ENCODE measurements around the gene NNMT.
A peak's percentile ranks its signal among the peaks of the same experiment; 100 is the strongest.
"Not testable (repeated sequence)": the region's sequence is repeated elsewhere in the genome, so short reads cannot be mapped to it uniquely, and the experiment has no call there.

NNMT gene

GRCh38 chr11:114314096-114314495, 17.9 kb downstream of the NNMT start:
- DNase-seq = no peak

DNA sequence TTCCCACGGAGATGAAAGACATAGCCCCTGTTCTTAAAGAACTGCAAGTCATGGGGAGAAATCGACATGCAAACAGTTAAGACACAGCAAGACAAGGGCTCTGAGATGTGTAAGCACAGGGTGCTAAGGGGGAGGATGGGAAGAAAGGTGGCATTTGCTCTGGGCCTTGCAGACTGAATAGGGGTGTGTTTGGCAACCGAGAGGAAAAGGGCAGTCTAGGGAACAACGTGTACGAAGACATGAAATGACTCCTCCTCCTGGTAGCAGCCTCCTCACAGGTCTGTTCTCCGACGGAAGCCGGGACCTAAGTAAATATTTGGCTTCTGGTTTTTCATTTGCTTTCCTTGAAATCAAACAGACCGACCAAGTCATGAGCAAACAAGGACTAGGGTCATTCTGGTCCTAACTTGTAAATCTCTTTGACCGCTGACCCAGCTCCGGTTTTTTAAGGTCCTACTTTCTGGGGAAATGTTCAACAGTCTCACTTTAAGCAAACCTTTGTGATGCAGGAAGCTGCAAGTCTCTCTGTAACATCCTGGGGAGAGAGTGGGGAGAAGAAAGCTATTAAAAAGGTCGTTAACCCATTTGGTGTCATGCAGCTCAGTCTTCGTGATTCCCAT, 19.7 kb downstream of the NNMT start:
- no peak for DNase-seq

DNA sequence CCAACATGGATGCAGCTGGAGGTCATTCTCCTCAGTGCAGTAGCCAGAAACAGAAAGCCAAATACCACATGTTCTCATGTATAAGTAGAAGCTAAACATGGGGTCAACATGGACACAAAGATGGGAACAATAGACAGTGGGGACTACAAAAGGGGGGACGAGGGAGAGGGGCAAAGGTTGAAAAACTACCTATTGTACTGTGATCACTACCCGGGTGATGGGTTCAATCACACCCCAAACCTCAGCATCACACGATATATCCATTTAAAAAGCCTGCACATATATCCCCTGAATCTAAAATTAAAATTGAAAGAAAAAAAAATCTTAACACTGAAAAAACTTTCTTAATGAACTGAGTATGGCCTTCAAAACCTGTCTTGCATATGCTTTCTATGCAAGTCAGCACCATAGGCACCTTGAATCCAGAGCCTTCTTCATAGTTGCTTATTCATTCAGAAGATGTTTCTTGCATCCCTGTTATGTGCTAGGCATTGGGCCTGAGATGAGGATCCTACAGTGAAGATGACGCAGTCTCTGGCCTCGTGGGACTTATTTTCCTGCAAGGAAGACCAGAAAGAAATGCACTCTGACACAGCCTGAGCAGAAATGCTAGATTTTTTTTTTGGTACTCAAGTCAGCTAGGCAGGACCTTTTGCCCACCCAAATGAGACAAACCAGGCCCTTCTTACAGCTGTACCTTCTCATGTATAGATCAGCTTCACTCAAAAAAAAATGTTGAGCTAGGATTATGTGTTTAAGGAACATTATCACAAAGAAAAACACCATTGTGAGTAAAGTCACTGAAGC, 21.0 kb downstream of the NNMT start:
- DNase-seq = no peak

- DNase-seq = no peak
These were observed 21.6 kb downstream of the NNMT start for GRCh38 chr11:114317787-114318137.

DNA sequence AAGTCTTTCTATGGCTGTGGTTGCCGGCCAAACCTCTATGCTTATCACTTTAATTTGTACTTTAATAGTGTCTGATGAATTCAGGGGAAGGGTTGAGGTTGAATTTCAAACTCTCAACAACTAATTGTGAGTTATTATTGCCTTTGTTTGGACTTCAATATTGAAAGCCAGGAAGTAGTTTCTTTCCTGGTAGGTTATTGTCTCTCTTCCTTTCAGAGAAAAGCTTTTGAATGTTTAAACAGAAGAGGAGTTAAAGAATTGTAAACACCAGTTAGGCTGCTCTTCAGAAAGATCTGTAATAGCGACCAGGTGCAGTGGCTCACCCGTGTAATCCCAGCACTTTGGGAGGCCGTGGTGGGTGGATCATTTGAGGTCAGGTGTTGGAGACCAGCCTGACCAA, 22.2 kb downstream of the NNMT start:
- DNase-seq = no peak

- DNase-seq = no peak
These were observed 23.6 kb downstream of the NNMT start for GRCh38 chr11:114319716-114320328.

DNA sequence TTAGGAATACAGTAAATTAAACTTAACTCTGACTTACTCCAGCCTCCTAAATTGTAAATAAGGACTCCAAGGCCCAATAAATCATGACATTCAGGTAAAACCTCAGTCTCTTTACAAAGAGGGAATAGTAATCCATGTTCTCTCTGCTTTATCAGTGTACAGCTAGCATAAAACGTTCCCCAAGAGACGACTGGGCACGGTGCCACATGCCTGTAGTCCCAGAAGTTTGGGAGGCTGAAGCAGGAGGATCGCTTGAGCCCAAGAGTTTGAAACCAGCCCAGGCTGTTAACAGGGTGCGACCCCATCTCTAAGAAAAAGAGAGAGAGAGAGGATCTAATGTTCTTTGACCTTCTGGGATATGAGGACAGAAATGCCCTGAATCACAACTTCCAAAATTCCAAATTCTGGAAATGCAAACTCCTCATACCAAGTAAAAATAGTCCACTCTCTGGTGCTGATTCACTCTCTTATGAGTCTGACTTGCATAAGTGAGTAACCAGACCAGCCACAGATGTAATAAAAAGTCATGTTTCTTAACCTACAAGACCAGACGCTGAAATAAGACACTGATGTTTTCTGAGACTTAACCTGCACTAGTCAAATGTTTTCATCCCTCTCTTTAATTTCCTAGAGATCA, 25.5 kb downstream of the NNMT start:
- DNase-seq = no peak

GRCh38 chr11:114322934-114323333, 26.7 kb downstream of the NNMT start:
- DNase-seq = no peak

- no peak for DNase-seq
These were observed 30.0 kb downstream of the NNMT start for GRCh38 chr11:114326151-114326550.

GRCh38 chr11:114326776-114327175, 30.6 kb downstream of the NNMT start:
- no peak for DNase-seq

DNA sequence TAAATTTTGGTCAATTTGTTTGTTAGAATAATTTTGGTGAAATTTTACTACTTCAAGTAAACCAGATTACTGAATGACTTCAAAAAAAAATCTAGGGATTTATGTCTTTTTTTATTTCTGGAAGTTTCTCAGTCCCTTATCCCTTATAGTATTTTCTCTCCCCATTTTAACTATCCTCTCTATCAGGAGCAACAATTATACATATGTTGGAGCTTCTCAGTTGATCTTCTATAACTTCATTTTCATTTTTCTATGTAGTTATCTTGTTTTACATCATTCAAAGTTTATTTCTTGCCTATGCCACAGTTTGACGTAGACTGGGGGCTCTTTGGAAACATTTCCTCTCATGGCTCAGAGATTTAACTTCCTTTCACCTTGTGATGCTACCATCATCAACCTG, 34.2 kb downstream of the NNMT start:
- no peak for DNase-seq

DNA sequence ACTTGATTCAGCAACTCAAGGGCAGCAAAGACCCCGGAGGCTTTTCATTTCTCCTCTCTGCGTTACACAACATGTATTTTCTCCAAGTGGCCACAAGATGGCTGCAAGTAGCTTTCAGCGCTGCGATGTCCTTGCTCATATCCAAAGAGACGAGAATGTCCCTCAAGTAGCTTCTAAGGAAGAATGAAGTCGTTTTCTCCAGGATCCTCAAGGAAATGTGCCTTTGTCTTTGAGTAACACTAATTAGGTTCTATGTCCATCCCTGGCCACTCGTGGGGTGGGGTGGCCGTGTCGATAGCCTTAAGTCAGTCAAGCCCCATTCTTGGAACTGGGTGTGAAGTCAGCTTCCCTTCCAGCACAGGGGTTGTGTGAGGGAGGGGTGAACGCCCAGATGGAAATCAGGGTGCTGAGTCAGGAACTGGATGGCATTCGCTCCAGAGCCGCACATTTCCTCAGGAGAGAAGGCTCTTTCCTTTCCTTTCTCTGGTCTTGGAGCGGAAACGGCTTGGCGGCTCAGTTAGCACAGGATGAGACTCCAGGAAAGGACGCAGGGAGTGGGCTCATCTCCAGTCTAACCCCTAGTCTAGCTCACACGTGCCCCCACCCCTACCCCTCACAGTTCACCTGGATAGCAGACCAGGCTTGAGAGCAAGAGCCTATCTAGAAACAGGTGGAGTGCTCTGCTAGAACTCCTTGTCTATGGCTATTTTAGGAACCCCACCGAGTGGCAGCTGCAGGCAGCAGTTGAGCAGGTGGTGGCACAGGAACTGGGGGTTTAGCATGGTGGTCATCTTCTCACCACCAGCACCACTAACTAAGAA, 44.3 kb downstream of the NNMT start:
- peak; percentile 34 for DNase-seq

- not testable (repeated sequence) for DNase-seq
These were observed 45.5 kb downstream of the NNMT start for GRCh38 chr11:114341667-114342066.

GRCh38 chr11:114342476-114342875, 46.3 kb downstream of the NNMT start:
- no peak for DNase-seq

GRCh38 chr11:114343020-114343419, 46.8 kb downstream of the NNMT start:
- DNase-seq = no peak

GRCh38 chr11:114343493-114343892, 47.3 kb downstream of the NNMT start:
- no peak for DNase-seq

DNA sequence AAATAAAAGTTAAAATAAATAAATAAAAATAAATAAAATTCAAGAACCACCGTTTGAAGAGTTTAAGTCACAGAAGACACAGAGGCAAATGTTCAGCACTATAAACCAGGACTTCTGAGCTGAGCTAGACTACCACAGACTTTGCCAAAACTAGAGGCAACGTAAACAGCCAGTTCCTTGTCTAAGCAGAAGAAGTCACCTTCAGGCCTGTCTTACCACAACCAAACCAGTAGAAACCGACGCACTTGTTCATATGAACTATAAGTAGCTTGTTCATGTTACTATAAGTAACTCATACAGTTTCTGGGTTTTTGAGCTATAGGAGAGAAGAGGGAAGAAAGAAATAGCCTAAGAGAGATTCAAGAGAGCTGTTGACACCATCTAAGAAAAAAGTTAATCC, 48.3 kb downstream of the NNMT start:
- DNase-seq = no peak

- DNase-seq = no peak
These were observed 49.5 kb downstream of the NNMT start for GRCh38 chr11:114345575-114346222.

GRCh38 chr11:114346709-114347141, 50.5 kb downstream of the NNMT start:
- peak; percentile 5 for DNase-seq

GRCh38 chr11:114348200-114349191, 52.3 kb downstream of the NNMT start:
- DNase-seq = peak; percentile 43

DNA sequence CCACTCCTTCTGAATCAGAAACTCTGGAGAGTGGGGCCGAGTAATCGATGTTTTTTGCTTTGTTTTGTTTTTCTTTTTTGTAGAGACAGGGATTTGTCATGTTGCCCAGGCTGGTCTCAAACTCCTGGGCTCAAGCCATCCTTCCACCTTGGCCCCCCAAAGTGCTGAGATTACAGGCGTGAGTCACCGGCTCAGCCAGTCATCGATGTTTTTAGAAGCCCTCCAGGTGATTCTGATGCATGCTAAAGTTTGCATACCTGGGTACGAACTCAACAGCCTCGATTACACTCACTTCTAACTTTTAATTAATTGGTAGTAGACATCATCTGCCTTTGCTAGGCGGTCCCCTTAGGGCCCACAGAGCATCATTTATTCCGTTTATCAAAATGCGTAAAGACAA, 53.8 kb downstream of the NNMT start:
- no peak for DNase-seq

Data from activated CD4-positive, alpha-beta T cell treated with anti-CD3 and anti-CD28 coated beads, Interleukin-2, amount 50 U/mL, for 16 hours (primary cell).